DND-41 (cell line): Measurements from ENCODE around the gene PCK1.

Experiments used
- CTCF ChIP-seq: IDR thresholded peaks from 2 replicates; pipeline ENCODE4 v1.5.1; 2012; ENCODE audit warnings: borderline replicate concordance, low read length, moderate library complexity, mild to moderate bottlenecking; ENCODE audit not compliant: poor library complexity, severe bottlenecking; ENCODE audit errors: extremely low read depth
- EZH2 ChIP-seq: IDR thresholded peaks from 3 replicates; pipeline ENCODE4 v1.6.1; 2012; ENCODE audit warnings: borderline replicate concordance, low read depth, mild to moderate bottlenecking, moderate library complexity, low read length, inconsistent platforms; ENCODE audit not compliant: severe bottlenecking

- TF ChIP-seq CTCF (no peak), EZH2 (no peak)
Measured at GRCh38 chr20:57529160-57529585, 31.7 kb upstream of the PCK1 start.
